GM12801 (cell line): ENCODE results near the gene GANAB.

ENCODE experiments used
- CTCF ChIP-seq: IDR thresholded peaks from one replicate; pipeline ENCODE4 v1.5.1; 2011; ENCODE audit warnings: control low read depth; ENCODE audit not compliant: insufficient read length; ENCODE audit errors: extremely low read depth

Gene GANAB

GRCh38 chr11:62604460-62605120 lies 41.8 kb downstream of the GANAB start:
- no peak for TF ChIP-seq CTCF

- no peak for TF ChIP-seq CTCF
Observed at GRCh38 chr11:62603776-62604299, 42.6 kb downstream of the GANAB start.

GRCh38 chr11:62603072-62603408 lies 43.4 kb downstream of the GANAB start:
- no peak for TF ChIP-seq CTCF

GRCh38 chr11:62602141-62603071 lies 44.0 kb downstream of the GANAB start:
- TF ChIP-seq CTCF, result no peak

- no peak for TF ChIP-seq CTCF
Observed at GRCh38 chr11:62601372-62602140, 44.9 kb downstream of the GANAB start, which contains the start of gene MTA2. Gene MTA2, minus strand, starts transcription at chr11:62601865. Its CDS starts 415 bp downstream, at chr11:62601450.

GRCh38 chr11:62601122-62601371 lies 45.4 kb downstream of the GANAB start:
- no peak for TF ChIP-seq CTCF
